Stimulated activated CD8-positive, alpha-beta memory T cell treated with anti-CD3 and anti-CD28 coated beads, Interleukin-15, amount 100 ng/mL, for 24 hours (primary cell): ENCODE results near the gene TGFB2.

Experiments used
- DNase-seq: peaks from one replicate; pipeline ENCODE4 v3.0.0-alpha.2; 2020; ENCODE audit warnings: low read depth

The TGFB2 gene

DNA sequence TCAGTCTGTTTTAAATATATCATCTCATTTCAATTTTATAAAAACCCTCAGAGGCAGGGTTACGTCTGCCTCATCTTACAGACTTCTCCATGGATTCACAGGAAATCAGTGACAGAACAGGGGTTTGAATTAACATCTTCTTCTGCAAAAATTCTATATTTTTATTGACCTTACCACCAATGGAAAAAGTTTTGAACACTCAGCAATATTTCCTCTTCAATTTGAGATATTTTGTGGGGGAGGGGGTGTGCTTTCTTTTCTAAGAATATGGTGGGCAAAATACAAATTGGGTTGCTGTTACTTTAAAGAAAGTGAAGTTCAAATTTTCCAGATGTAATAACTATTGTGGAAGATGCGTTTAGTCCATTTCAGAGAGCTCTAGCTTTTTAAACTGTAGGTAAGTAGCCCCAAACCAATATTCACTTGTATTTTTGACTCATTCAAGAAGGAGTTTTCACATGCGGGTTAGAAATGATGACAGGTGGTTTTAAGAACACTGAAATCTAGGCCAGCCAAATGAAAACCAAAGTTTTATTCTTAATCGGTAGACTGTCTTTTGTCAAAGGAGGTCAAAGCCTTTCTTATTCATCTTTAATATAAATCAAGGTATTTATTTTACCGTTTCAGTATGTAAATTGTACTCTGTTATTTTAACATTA, 17.4 kb downstream of the TGFB2 start:
- DNase-seq: no peak

GRCh38 chr1:218363141-218363540, 18.0 kb downstream of the TGFB2 start:
- DNase-seq: no peak

DNA sequence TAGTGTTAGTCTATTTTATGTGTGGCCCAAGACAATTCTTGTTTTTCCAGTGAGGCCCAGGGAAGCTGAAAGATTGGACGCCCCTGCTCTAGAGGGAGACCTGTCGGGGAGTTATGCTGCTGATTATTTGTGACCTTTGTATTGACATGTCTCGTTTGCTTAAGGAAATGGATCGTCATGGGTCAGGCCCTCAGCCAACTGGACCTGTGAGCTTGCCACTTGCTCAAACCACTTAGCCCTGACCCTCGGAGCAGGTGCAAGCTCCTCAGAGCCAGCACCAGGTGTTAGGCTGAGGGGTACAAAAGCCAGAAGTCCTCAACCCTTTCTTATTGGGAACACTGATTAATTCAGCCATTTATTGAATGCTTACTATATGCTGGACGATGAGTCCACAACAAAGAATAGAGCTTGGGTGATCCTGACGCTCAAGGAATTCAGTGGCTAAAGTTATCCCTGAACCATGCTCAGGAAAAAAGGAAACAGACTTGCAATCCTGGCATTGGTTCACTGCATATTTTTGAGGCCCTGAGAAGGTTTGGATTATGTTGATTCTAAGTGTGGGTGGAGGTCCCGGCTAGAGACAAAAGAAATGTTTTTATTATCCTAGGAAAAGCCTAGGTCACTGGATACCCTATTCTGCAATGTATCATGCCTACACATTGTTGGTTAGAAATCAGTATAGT, 19.0 kb downstream of the TGFB2 start:
- DNase-seq: no peak

DNA sequence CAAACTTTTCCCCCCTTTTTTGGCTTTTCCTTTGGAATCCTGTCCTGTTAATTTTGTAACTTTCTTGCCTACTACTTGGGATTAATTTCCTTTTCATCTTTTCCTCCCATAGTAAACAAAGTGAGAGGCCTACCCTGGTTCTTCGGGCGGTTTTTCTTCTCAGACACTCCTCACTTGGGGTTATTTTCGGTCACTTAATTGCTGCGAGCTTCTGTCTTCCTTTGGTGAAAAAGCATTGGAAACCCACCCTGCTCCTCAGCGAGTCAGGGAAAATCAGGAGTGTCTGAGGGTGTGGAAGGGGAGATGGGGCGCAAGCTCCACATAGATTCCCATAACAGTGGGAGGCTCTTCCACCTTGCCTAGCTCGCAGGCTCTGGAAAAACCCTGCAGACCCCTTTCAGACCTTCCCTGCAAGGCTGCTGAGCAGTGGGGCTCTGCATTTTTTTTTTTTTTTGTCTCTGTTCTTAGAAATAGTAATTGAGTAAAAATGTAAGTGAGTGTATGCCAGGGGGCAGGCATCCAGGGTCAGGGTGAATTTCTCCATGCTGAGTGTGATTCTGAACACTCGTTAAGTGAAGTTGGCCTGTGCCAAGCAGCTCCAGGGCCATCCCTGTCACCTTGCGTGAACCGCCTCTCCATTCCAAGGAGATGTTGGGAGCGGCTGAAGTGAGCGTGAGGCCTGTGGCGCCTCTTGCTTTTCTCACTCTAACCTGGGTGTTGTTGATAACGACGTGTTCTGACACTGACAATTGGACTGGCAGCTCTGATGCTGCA, 20.3 kb downstream of the TGFB2 start:
- DNase-seq: no peak

- no peak for DNase-seq
These were observed 21.4 kb downstream of the TGFB2 start for GRCh38 chr1:218366322-218367052.

- DNase-seq: no peak
These were observed 22.0 kb downstream of the TGFB2 start for GRCh38 chr1:218367118-218367517.

DNA sequence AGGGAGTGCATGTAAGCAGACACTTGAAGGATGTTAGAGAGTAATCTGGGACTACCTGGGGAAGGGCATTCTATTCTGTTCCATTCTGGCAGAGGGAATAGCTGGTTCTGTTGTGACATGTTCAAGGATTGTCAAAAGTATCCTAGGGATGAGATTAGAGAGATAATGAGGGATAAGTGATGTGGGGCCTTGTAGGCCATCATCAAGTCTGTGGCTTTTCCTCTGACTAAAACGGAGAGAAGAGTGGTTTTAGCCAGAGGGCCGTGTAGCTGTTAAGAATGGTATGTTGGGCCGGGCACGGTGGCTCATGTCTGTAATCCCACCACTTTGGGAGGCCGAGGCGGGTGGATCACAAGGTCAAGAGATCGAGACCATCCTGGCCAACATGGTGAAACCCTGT, 23.6 kb downstream of the TGFB2 start:
- DNase-seq: no peak

DNA sequence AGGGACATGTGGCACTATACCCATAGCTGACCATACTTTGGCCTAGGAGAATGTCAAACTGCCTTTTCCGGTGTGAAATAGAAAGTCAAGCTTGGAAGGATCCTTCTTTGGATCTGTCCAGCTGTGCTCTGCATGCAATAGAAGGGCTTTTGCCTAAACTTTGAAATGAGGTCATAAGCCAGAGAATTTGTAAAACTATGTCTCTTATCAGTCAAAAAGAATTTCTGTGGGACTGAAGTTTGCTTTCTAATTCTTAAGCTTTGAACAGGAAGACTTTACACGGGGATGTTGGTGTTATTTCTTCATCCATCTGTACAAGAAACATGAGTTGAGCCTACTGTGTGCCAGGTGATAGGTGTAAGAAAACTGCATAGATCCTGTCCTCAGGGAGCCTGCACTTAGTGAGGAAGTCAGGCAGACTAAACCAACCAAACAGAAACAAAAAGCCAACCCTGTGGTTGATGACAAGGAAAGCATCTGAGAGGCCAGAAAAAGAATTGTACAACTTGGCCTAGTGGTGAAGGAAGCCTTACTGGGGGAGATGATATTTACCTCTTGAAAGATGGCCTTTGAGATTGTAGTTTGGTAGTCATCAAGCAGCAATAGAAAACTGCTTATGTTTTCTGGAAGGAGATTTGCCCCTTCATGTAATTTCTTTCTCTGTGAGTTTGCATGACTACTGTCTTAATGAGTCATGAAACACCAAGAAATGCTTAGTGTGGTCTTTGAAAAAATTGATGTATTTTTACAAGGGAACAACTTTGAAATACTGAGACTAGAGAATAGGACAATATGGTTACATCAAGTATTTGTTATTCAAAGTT, 24.8 kb downstream of the TGFB2 start:
- DNase-seq: no peak

DNA sequence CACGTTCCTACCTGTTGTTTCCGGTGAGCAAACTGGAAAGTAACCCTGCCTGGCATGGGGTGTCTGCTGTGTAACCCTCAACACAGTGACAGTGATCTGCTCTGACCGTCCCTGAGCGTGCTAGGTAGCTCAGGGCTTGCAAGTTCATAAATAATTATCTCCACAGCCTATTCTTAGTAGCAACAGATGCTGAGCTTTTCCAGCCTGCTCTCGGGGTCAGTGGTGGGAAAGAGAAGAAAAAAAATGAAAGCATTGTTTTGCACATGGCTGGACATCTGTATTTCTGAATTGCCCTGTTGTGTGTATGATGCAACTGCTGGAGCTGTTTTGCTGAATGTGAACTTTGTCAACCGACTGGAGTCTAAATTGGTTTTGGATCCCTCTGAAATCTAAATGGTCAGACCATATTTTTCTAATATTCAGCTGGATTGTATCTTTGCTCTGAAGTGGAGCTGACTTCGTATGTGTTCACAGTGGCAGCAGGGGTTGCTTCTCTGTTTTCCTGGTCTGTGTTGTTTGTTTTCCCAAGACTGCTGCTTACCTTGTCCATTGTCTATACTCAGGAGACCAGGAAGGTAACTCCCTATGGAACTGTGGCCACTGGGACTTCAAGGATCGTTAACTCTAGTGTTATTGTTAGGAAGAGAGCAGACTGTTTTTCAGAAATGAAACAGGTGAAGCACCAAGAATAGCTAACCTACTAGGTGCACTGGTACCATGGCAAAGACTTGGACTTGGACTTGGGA, 27.0 kb downstream of the TGFB2 start:
- DNase-seq: no peak

- DNase-seq: no peak
These were observed 29.5 kb downstream of the TGFB2 start for GRCh38 chr1:218374401-218375353.

DNA sequence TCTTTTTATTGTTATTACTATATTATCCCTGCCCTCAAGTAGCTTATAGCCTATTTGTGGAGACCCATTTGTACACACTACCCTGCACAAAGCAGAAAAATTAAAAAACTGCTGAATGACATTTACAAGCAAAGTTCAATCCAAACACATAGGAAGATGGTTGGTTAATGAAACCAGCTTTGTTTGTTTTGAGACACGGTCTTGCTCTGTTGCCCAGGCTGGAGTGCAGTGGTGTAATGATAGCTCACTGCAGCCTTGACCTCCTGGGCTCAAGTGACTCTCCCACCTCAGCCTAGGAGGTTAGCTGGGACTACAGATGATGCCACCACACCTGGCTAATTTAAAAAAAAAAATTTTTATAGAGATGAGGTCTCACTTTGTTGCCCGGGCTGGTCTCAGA, 31.6 kb downstream of the TGFB2 start:
- no peak for DNase-seq

DNA sequence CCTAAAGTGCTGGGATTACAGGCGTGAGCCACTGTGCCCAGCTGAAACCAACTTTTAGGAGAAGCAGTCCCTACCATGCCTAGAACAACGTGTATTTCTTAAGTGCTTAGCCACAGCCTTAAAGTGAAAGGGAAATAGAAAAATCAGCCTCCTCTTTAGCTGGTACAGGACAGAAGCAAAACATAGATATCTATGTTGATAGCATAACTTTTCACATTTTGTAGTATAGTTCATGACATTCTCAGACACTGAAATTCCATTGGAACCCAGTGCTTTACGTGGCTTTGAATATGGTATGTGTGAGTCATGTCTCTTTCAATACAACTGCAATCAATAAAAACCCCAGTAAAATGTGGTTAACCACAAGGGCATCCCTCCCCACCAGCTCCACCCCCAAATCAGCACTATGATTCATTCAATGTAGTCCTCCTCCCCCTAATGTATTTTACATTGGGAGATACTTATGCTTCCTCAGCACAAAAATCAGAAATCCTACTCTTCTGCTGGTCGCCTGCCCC, 32.1 kb downstream of the TGFB2 start:
- no peak for DNase-seq

GRCh38 chr1:218380125-218380977, 35.2 kb downstream of the TGFB2 start:
- DNase-seq: no peak

DNA sequence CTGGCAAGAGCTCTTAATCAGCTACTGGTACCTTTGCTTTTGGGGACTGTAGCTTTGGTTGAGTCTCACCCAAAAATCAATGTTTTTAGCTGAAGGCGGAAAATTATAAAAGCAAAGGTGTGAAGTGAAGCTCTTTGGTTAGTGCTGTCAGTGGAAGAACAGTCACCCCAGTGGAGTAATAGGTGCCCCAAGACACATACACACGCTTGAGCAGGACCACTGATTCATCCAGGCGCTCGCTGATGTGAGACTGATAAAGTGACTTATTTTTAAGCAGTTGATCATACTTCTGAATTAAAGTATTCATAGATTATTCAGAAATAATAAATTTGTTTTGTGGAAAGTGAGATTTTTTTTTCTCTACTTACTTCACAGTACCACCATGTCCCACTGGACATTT, 37.1 kb downstream of the TGFB2 start:
- no peak for DNase-seq

DNA sequence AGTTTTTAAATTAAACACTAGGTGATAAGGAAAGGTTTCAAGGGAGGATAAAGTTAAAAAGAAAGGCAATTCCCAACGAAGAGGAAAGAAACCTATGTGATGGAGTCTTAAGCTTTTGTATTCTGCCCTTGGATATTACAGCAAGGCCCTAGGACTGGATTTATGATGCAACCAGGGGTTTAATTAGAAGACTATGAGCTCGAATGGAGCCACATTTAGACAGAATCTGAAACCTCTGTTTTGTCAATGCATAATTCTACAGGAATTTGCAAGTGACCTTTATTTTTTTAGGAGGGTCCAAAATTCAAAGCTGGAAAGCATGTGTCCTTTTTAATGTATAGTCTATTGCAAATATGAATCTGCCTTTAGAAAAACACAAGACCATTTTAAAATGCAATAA, 37.9 kb downstream of the TGFB2 start:
- no peak for DNase-seq

GRCh38 chr1:218383681-218384080, 38.5 kb downstream of the TGFB2 start:
- no peak for DNase-seq

GRCh38 chr1:218384581-218384993, 39.5 kb downstream of the TGFB2 start:
- no peak for DNase-seq

- no peak for DNase-seq
These were observed 43.5 kb downstream of the TGFB2 start for GRCh38 chr1:218388591-218388990.

GRCh38 chr1:218390618-218391017, 45.5 kb downstream of the TGFB2 start:
- DNase-seq: no peak
